HUES64 (cell line): ENCODE data around the gene HMGN2. TPM values are rescaled to one million over a fixed set of nuclear protein-coding genes. Genes with fewer than 3 reads are reported as not detected.

ENCODE experiments used
- H3K27ac ChIP-seq: 2 replicates; pipeline ENCODE4 v1.7.0; 2013; ENCODE audit warnings: low read depth, low read length, inconsistent platforms
- H3K27me3 ChIP-seq: 2 replicates; pipeline ENCODE4 v1.6.1; 2013; ENCODE audit warnings: mild to moderate bottlenecking, low read length; ENCODE audit not compliant: insufficient read depth
- H3K36me3 ChIP-seq: 2 replicates; pipeline ENCODE4 v1.6.1; 2013; ENCODE audit warnings: mild to moderate bottlenecking, low read length; ENCODE audit not compliant: insufficient read depth
- H3K4me1 ChIP-seq: 2 replicates; pipeline ENCODE4 v1.6.1; 2013; ENCODE audit warnings: mild to moderate bottlenecking, low read length, moderate library complexity; ENCODE audit not compliant: insufficient read depth
- H3K4me3 ChIP-seq: 2 replicates; pipeline ENCODE4 v1.5.1; 2013; ENCODE audit warnings: mild to moderate bottlenecking, low read length, moderate library complexity
- H3K9ac ChIP-seq: 2 replicates; pipeline ENCODE4 v1.6.1; 2013; ENCODE audit warnings: mild to moderate bottlenecking, low read depth, low read length
- H3K9me3 ChIP-seq: 2 replicates; pipeline ENCODE4 v1.6.1; 2013; ENCODE audit warnings: low read depth, low read length; ENCODE audit not compliant: insufficient read depth
- WGBS: fragments of 150-250, 120-280 bp; methylation state at CpG from one replicate; pipeline ENCODE4 v1.1.7; 2013; ENCODE audit warnings: missing lambda C conversion rate; 5-methylcytosine and 5-hydroxymethylcytosine counted together
- polyA plus RNA-seq, 2 experiments: library from polyadenylated mRNA; stranded (reverse); fragments of 50-300 nt; gene quantifications; one replicate each; pipeline ENCODE4 v1.2.3, GENCODE V29; 2013

Gene HMGN2
- polyA plus RNA-seq (2013, experiment 1 of 2) = 939 TPM
- polyA plus RNA-seq (2013, experiment 2 of 2) = 892 TPM

- H3K27me3 ChIP-seq = no peaks in the 10 kb centered on the region
- peak within 1 kb of the TSS; percentile 100 for H3K9ac ChIP-seq
- H3K4me1 ChIP-seq = peaks cover 24% of the 10 kb centered on the region
- peak within 1 kb of the TSS; percentile 82 for H3K4me3 ChIP-seq
- H3K36me3 ChIP-seq = peaks cover 56% of the 10 kb centered on the region
- peak within 1 kb of the TSS; percentile 100 for H3K27ac ChIP-seq
- WGBS = under 1% methylated on average over 65 of the region's 69 CpGs
- H3K9me3 ChIP-seq = no peaks in the 10 kb centered on the region
Observed at GRCh38 chr1:26472320-26472900, at the start of gene HMGN2. TSS of gene HMGN2 (plus strand) at chr1:26472440. CDS start at chr1:26472613, 173 bp downstream.

DNA sequence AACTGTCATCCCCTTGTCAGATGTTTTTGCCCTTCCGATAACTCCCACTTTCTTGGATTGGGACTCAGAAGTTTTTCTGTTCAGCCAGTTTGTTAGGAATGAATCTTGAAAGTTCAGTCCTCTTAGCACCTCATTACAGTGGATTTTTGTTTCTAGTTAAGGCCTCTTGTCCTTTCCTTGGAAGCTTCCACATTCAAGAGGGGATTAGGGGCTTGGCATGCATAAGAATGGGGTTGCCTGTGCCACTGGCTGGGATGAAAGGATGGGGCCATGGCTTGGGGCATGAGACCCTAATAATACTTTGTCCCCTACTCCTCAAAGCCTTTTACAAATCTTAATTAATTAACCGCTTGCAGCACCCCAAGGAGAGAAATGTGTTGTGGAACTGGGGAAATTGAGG, 42.5 kb upstream of the HMGN2 start:
- Histone ChIP-seq H3K27ac (peak overlapping the region; percentile 86), H3K9ac (peak overlapping the region; percentile 39)

GRCh38 chr1:26431979-26432695, 40.1 kb upstream of the HMGN2 start, which contains the start of gene DHDDS:
TSS of gene DHDDS (plus strand) at chr1:26432321. CDS start at chr1:26432946, 625 bp downstream.
- H3K27ac ChIP-seq = peak within 1 kb of the TSS; percentile 91
- H3K9me3 ChIP-seq = no peaks in the 10 kb centered on the region
- peak within 1 kb of the TSS; percentile 77 for H3K9ac ChIP-seq
- under 1% methylated on average over 45 of the region's 45 CpGs for WGBS
- H3K27me3 ChIP-seq = no peaks in the 10 kb centered on the region
- H3K4me1 ChIP-seq = peaks cover 20% of the 10 kb centered on the region
- H3K4me3 ChIP-seq = peak within 1 kb of the TSS; percentile 83
- H3K36me3 ChIP-seq = peaks cover 43% of the 10 kb centered on the region

More for the DNA sequence above, 42.5 kb upstream of the HMGN2 start:
- Histone ChIP-seq H3K36me3 (peaks cover 61% of the 10 kb centered on the region), H3K4me3 (no peak overlapping the region), H3K9me3 (no peaks in the 10 kb centered on the region), H3K27me3 (no peaks in the 10 kb centered on the region), H3K4me1 (peaks cover 29% of the 10 kb centered on the region)
- WGBS = 72% methylated on average over 2 of the region's 2 CpGs

DNA sequence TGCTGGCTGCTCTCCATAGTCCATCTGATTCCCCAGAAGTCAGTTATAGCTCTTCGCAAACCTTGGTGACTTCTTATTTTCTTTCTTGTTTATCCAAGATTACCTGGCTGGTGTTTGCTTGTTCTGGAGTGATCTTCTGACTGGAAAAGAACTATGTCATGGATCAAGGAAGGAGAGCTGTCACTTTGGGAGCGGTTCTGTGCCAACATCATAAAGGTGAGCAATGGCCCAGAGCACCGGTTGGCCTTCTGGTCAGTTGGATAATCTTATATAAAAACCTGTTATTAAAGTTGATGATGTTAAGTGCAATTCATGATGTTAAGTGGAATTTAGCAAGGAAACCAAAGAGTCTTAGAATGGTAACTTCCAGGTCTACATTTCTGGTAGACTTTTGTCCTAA, 39.4 kb upstream of the HMGN2 start:
- Histone ChIP-seq H3K9ac (peak overlapping the region; percentile 77), H3K4me3 (peak overlapping the region; percentile 83), H3K36me3 (peaks cover 40% of the 10 kb centered on the region), H3K9me3 (no peaks in the 10 kb centered on the region), H3K4me1 (peaks cover 14% of the 10 kb centered on the region), H3K27ac (no peak overlapping the region; the same call in 1 of the 2 replicates), H3K27me3 (no peaks in the 10 kb centered on the region)
- WGBS = 85% methylated on average over 3 of the region's 3 CpGs

DNA sequence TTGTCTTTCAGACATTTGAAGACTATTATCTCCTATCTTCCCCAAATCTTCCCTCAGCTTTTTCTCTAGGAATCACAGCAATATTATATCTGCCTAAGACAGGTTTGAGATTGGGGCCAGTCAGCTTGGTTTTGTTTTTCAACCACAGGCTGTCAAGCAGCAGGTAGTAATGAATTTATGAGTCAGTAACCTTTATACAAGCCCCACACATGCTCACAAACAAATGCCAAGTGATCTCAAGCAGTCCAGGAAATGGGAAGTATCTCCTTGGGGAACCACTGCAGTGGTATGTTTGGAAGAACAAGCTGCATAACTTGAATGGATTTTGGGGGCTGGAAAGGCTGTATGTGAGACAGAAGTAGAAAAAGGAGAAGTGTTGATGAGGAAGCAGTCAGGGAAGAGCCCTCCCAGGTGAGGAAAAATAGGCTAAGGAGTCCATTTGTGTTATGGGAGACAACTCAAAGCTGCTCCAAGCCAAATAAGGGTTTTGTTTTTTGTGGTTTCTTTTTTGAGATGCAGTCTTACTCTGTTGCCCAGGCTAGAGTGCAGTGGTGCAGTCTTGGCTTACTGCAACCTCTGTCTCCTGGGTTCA, 38.0 kb upstream of the HMGN2 start:
- Histone ChIP-seq H3K4me1 (peaks cover 14% of the 10 kb centered on the region), H3K27me3 (no peaks in the 10 kb centered on the region), H3K9ac (no peak overlapping the region), H3K9me3 (no peaks in the 10 kb centered on the region), H3K36me3 (peaks cover 45% of the 10 kb centered on the region), H3K27ac (no peak overlapping the region), H3K4me3 (no peak overlapping the region)

DNA sequence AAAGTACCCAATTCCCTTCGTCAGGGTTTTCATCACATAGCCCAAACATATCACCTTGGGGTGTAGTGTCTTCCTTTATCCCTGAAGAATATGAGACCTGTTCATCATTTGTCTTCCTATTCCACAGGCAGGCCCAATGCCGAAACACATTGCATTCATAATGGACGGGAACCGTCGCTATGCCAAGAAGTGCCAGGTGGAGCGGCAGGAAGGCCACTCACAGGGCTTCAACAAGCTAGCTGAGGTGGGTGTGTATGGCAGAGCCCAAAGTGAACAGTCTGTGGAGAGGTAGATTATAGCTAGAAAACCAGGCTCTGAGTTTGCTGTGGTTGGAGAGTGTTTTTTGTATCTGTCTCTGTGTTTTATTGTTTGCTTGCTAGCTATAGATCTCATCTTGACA, 34.2 kb upstream of the HMGN2 start:
- no peaks in the 10 kb centered on the region for H3K27me3 ChIP-seq
- H3K4me3 ChIP-seq = no peak overlapping the region
- no peak overlapping the region for H3K9ac ChIP-seq
- WGBS = 96% methylated on average over 6 of the region's 6 CpGs
- H3K27ac ChIP-seq = no peak overlapping the region
- no peaks in the 10 kb centered on the region for H3K9me3 ChIP-seq
- H3K4me1 ChIP-seq = peaks cover under 1% of the 10 kb centered on the region; the same call in 1 of the 2 replicates
- H3K36me3 ChIP-seq = peaks cover 66% of the 10 kb centered on the region

DNA sequence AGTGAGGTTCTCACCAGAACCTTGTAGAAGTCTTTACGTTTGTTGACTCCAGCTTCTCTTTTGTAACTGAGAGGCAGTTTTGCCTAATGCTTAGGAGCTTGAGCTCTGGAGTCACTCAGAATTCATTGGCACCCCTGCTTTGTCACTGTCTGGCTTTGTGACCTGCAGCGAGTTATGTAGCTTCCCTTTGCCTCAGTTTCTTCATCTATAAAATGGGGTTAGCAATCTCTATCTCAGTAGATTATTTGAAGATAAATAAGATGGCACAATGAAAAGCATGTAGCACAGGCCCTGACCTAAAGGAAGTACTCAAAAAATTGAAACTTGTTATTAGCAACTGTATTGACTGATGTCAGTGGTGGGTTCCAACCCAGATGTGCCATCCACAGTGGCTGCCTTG, 32.0 kb upstream of the HMGN2 start:
- Histone ChIP-seq H3K36me3 (peaks cover 78% of the 10 kb centered on the region), H3K27ac (no peak overlapping the region), H3K27me3 (no peaks in the 10 kb centered on the region), H3K9me3 (no peaks in the 10 kb centered on the region), H3K4me1 (no peaks in the 10 kb centered on the region), H3K4me3 (no peak overlapping the region), H3K9ac (no peak overlapping the region)
- WGBS = 91% methylated on average over 2 of the region's 2 CpGs

GRCh38 chr1:26449868-26450267, 22.4 kb upstream of the HMGN2 start:
- Histone ChIP-seq H3K27ac (no peak overlapping the region), H3K9ac (no peak overlapping the region), H3K4me1 (no peaks in the 10 kb centered on the region), H3K9me3 (no peaks in the 10 kb centered on the region), H3K36me3 (peaks cover 68% of the 10 kb centered on the region), H3K27me3 (no peaks in the 10 kb centered on the region), H3K4me3 (no peak overlapping the region)
- WGBS = 92% methylated on average over 3 of the region's 3 CpGs

DNA sequence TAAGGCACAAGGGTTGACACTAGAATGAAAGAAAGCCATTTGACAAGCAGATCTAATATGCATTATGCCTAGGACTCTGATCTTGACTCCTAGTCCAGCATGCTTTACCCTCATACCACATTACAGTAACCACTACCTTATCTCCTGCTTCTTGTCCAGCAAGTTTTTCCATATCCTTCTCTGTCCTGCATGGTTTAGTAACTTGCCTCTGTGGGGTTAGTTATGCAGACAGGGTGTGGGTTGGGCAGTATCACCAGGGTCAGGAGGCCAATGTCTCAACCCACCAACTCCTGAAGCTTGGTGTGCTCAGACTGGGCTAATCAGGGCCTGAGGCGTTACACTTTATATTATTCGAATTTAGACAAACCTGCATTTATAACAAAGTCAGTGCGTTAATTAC, 21.3 kb upstream of the HMGN2 start:
- no peaks in the 10 kb centered on the region for H3K4me1 ChIP-seq
- H3K4me3 ChIP-seq = no peak overlapping the region
- 99% methylated on average over 3 of the region's 3 CpGs for WGBS
- H3K27me3 ChIP-seq = no peaks in the 10 kb centered on the region
- no peaks in the 10 kb centered on the region for H3K9me3 ChIP-seq
- H3K36me3 ChIP-seq = peaks cover 69% of the 10 kb centered on the region
- H3K9ac ChIP-seq = no peak overlapping the region
- no peak overlapping the region for H3K27ac ChIP-seq

DNA sequence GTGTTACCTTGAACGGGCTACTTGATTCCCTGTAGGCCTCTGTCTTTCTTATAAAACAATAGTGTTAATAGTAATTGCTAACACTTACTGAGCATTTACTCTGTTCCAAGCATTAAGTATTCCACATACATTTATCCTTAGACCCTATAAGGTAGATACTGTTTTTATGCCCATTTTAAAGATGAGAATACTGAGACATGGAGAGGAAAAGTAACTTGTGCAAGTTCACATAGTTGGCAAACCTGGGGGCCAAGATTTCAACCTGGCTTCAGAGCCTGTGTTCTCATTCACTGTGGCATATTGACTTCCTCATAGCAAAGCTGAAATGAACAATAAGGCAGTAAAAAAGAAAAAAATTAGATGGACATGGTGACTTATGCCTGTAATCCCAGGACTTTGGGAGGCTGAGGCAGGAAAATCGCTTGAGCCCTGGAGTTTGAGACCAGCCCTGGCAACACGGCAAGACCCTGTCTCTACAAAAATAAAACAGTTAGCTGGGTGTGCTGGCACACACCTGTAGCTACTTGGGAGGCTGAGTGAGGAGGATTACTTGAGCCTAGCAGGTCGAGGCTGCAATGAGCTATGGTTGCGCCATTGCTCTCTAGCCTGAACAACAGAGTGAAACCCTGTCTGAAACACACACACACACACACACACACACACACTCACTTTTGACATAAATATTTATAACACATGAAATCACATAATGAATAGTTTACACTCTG, 19.6 kb upstream of the HMGN2 start:
- Histone ChIP-seq H3K9ac (no peak overlapping the region), H3K4me3 (no peak overlapping the region), H3K27ac (no peak overlapping the region), H3K4me1 (no peaks in the 10 kb centered on the region), H3K27me3 (no peaks in the 10 kb centered on the region), H3K9me3 (no peaks in the 10 kb centered on the region), H3K36me3 (peaks cover 63% of the 10 kb centered on the region)
- 96% methylated on average over 5 of the region's 5 CpGs for WGBS

DNA sequence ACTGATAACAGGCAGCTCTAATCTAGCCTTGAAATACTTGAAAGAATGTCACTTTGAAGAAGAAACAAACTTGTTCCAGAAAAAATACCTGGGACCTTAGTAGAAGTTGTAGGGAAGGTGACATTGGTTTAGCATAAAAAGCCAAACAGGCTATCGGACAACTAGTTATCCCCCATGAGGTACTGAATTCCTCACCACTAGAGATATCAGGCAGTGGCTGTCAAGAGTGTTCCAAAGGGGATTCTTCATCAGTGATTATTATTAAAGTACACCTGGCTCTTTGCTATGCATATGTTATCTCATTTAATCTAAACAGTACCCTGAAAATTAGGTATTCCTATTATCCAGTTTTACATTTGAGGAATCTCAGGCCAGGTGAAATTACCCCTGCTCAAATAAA, 13.1 kb upstream of the HMGN2 start:
- no peaks in the 10 kb centered on the region for H3K27me3 ChIP-seq
- WGBS = 82% methylated on average over 1 of the region's 1 CpG
- peaks cover 69% of the 10 kb centered on the region for H3K36me3 ChIP-seq
- H3K4me1 ChIP-seq = no peaks in the 10 kb centered on the region
- no peaks in the 10 kb centered on the region for H3K9me3 ChIP-seq
- no peak overlapping the region for H3K4me3 ChIP-seq
- H3K9ac ChIP-seq = no peak overlapping the region
- no peak overlapping the region for H3K27ac ChIP-seq
